A673 (cell line): ENCODE data around the gene GSTK1.

Experiments
- EZH2 ChIP-seq: fragments of 200-600 bp; sonication (generic); IDR thresholded peaks from 2 replicates; pipeline ENCODE4 v1.6.1; 2017; ENCODE audit warnings: borderline replicate concordance, low read depth, mild to moderate bottlenecking, mixed read lengths, antibody characterized with exemption, low read length; ENCODE audit not compliant: poor library complexity, severe bottlenecking
- TF ChIP-seq, protein P1 (sequence below): fragments of 300-800, 200-600 bp; sonication (generic); conservative IDR thresholded peaks from 2 replicates; pipeline ENCODE4 v1.5.1; 2017; ENCODE audit warnings: low read depth, mild to moderate bottlenecking, antibody characterized with exemption, low read length, moderate library complexity, mixed read lengths

DNA sequence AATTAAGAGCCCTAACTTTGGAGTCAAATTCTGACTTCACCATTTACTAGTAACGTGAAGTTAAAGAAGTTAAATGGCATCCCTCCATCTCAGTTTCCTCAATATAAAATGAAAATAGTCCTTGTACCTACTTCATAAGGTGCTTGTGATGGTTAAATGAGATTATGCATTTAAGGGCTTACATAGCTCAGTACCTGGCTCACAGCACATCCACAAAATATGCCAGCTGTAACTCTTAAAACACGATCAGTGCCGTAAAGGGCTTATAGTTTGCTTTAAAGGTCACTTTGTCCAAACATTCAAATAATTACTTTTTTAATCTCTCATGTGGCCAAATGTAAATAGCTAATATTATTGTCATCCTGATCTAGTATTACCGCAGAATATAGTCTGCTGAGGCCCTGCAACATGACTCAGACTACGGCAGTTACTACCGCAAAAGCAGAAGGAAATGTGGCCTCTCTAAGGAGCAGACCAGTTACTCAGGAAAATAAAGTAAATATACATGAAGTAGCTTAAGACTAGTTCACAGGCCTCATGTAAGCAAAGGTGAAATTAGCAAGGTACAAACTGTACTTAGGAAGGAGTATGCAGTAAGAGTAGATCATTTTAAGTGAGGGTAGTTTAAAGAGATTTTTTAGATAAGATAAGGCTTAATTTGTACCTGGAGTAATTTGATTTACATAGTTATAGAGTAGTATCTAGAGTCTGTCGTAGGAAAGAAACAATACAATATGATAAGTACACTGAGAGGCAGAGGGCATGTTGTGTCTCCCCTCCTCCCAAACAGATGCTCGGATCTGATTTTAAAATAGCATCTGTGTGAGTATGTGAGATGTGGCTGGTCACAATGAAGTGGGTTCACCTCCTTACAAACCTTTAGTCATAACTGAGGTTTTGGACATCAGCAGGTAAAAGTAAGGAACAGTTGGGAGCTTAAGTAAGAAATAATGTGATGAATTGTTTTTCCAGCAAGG is 38.0 kb downstream of the GSTK1 start:
- TF ChIP-seq, protein P1, sequence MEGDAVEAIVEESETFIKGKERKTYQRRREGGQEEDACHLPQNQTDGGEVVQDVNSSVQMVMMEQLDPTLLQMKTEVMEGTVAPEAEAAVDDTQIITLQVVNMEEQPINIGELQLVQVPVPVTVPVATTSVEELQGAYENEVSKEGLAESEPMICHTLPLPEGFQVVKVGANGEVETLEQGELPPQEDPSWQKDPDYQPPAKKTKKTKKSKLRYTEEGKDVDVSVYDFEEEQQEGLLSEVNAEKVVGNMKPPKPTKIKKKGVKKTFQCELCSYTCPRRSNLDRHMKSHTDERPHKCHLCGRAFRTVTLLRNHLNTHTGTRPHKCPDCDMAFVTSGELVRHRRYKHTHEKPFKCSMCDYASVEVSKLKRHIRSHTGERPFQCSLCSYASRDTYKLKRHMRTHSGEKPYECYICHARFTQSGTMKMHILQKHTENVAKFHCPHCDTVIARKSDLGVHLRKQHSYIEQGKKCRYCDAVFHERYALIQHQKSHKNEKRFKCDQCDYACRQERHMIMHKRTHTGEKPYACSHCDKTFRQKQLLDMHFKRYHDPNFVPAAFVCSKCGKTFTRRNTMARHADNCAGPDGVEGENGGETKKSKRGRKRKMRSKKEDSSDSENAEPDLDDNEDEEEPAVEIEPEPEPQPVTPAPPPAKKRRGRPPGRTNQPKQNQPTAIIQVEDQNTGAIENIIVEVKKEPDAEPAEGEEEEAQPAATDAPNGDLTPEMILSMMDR, result no peak
- no peak for TF ChIP-seq EZH2
